ENCODE results near the gene ANTXR2.

GRCh38 chr4:80111276-80111675 lies 38.2 kb upstream of the ANTXR2 start:
- TF ChIP-seq GATA2 (CRISPR knock-in tag; IDR thresholded peaks at IDR 0.05) (no peak), USF1 (IDR thresholded peaks at IDR 0.05; ENCODE audit: borderline replicate concordance, low read depth) (no peak), POLR2AphosphoS5 (IDR thresholded peaks at IDR 0.05; ENCODE audit: low read depth, low read length) (no peak), MEF2A (IDR thresholded peaks at IDR 0.05; ENCODE audit: borderline replicate concordance, low read depth) (no peak), JUND (IDR thresholded peaks at IDR 0.05) (no peak), TEAD4 (IDR thresholded peaks at IDR 0.05; ENCODE audit: borderline replicate concordance, insufficient read depth) (no peak), MXI1 (IDR thresholded peaks at IDR 0.05; ENCODE audit: low read depth, low read length) (no peak), PBX3 (IDR thresholded peaks at IDR 0.05) (no peak), GABPA (IDR thresholded peaks at IDR 0.05; ENCODE audit: low read depth) (no peak)
- TF ChIP-seq, protein P1, sequence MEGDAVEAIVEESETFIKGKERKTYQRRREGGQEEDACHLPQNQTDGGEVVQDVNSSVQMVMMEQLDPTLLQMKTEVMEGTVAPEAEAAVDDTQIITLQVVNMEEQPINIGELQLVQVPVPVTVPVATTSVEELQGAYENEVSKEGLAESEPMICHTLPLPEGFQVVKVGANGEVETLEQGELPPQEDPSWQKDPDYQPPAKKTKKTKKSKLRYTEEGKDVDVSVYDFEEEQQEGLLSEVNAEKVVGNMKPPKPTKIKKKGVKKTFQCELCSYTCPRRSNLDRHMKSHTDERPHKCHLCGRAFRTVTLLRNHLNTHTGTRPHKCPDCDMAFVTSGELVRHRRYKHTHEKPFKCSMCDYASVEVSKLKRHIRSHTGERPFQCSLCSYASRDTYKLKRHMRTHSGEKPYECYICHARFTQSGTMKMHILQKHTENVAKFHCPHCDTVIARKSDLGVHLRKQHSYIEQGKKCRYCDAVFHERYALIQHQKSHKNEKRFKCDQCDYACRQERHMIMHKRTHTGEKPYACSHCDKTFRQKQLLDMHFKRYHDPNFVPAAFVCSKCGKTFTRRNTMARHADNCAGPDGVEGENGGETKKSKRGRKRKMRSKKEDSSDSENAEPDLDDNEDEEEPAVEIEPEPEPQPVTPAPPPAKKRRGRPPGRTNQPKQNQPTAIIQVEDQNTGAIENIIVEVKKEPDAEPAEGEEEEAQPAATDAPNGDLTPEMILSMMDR (IDR thresholded peaks at IDR 0.05) = no peak
